IMR-90 (cell line): ENCODE measurements around the gene ROBO1. TPM values are rescaled to one million over a fixed set of nuclear protein-coding genes. Genes with fewer than 3 reads are reported as not detected.

Source experiments
- ATAC-seq: fragments of 200-7000 bp; cut with Tn5 transposase; 2 replicates; pipeline ENCODE4 v1.9.1; 2020; ENCODE audit warnings: low read depth, mild to moderate bottlenecking, moderate library complexity
- BruUV-seq: library from RNA; stranded (reverse); fragments of 400-500 nt; replicated peaks from 2 replicates; lab custom pipeline; 2021; lab: Mats Ljungman, UMichigan
- CTCF ChIA-PET: fragments of 300-600 bp; formaldehyde crosslinking; extraction: SDS; loops from one replicate; lab custom pipeline; 2021; ENCODE audit warnings: antibody characterized with exemption; lab: Yijun Ruan, JAX
- POLR2A ChIA-PET: fragments of 300-600 bp; sonication (Branson Sonifier 250); formaldehyde crosslinking; loops from one replicate; lab custom pipeline; 2022; ENCODE audit warnings: antibody characterized with exemption; ENCODE audit not compliant: unreplicated experiment; lab: Charles Lee
- DNase-seq: peaks from one replicate; pipeline ENCODE4 v3.0.0; 2013
- H2AFZ ChIP-seq: replicated peaks from 2 replicates; pipeline ENCODE3; 2013; ENCODE audit warnings: low read length, mild to moderate bottlenecking; ENCODE audit not compliant: poor library complexity
- H2AK5ac ChIP-seq: 2 replicates; pipeline ENCODE4 v1.6.1; 2013; ENCODE audit warnings: low read depth, low read length, inconsistent platforms
- H2AK9ac ChIP-seq: replicated peaks from 2 replicates; pipeline ENCODE3; 2013; ENCODE audit warnings: mild to moderate bottlenecking, low read depth, low read length, moderate library complexity; ENCODE audit not compliant: poor library complexity
- H2BK120ac ChIP-seq: 2 replicates; pipeline ENCODE4 v1.6.1; 2013; ENCODE audit warnings: low read depth, low read length, inconsistent platforms
- H2BK15ac ChIP-seq: 3 replicates; pipeline ENCODE4 v1.6.1; 2013; ENCODE audit warnings: low read depth, low read length, inconsistent platforms
- H2BK20ac ChIP-seq: 2 replicates; pipeline ENCODE4 v1.6.1; 2013; ENCODE audit warnings: low read depth, mild to moderate bottlenecking, inconsistent platforms, low read length, moderate library complexity
- H2BK5ac ChIP-seq: 2 replicates; pipeline ENCODE4 v1.6.1; 2013; ENCODE audit warnings: mild to moderate bottlenecking, low read depth, low read length, inconsistent platforms; ENCODE audit not compliant: poor library complexity, severe bottlenecking
- H3K14ac ChIP-seq: replicated peaks from 2 replicates; pipeline ENCODE4 v1.6.1; 2013; ENCODE audit warnings: low read depth, low read length, inconsistent platforms
- H3K18ac ChIP-seq: 2 replicates; pipeline ENCODE4 v1.6.1; 2013; ENCODE audit warnings: low read depth, low read length, control low read depth
- H3K23ac ChIP-seq: 2 replicates; pipeline ENCODE4 v1.6.1; 2013; ENCODE audit warnings: low read depth, low read length, inconsistent platforms
- H3K27ac ChIP-seq: 2 replicates; pipeline ENCODE4 v1.5.1; 2013; ENCODE audit warnings: mild to moderate bottlenecking, control low read depth, low read length; ENCODE audit not compliant: insufficient read depth
- H3K27me3 ChIP-seq: 2 replicates; pipeline ENCODE4 v1.6.1; 2013; ENCODE audit warnings: low read length; ENCODE audit not compliant: control insufficient read depth, insufficient read depth
- H3K36me3 ChIP-seq: 2 replicates; pipeline ENCODE4 v1.6.1; 2013; ENCODE audit warnings: low read length, mixed read lengths; ENCODE audit not compliant: control insufficient read depth, insufficient read depth
- H3K4ac ChIP-seq: 2 replicates; pipeline ENCODE4 v1.6.1; 2013; ENCODE audit warnings: low read depth, low read length, inconsistent platforms
- H3K4me1 ChIP-seq: 2 replicates; pipeline ENCODE4 v1.6.1; 2013; ENCODE audit warnings: low read length, mixed read lengths; ENCODE audit not compliant: control insufficient read depth, insufficient read depth
- H3K4me2 ChIP-seq: 2 replicates; pipeline ENCODE4 v1.6.1; 2013; ENCODE audit warnings: low read depth, mild to moderate bottlenecking, control low read depth, low read length, moderate library complexity
- H3K4me3 ChIP-seq: 2 replicates; pipeline ENCODE4 v1.5.1; 2013; ENCODE audit warnings: low read depth, mild to moderate bottlenecking, control low read depth, low read length, moderate library complexity; ENCODE audit not compliant: insufficient read depth
- H3K56ac ChIP-seq: 2 replicates; pipeline ENCODE4 v1.6.1; 2013; ENCODE audit warnings: low read length, inconsistent platforms; ENCODE audit not compliant: insufficient read depth; ENCODE audit errors: extremely low read depth
- H3K79me1 ChIP-seq, 2 experiments: 2 replicates each; pipeline ENCODE4 v1.6.1; 2013; ENCODE audit warnings: low read length in 2 of 2, inconsistent platforms in 1 of 2, low read depth in 1 of 2
- H3K9ac ChIP-seq: 2 replicates; pipeline ENCODE4 v1.6.1; 2013; ENCODE audit warnings: low read depth, low read length, control low read depth
- H3K9me1 ChIP-seq: 2 replicates; pipeline ENCODE4 v1.6.1; 2013; ENCODE audit warnings: low read length, inconsistent platforms; ENCODE audit not compliant: insufficient read depth
- H3K9me3 ChIP-seq: 2 replicates; pipeline ENCODE4 v1.6.1; 2013; ENCODE audit warnings: low read length; ENCODE audit not compliant: control insufficient read depth, insufficient read depth
- H4K20me1 ChIP-seq: 2 replicates; pipeline ENCODE4 v1.6.1; 2013; ENCODE audit warnings: low read length, inconsistent platforms; ENCODE audit not compliant: insufficient read depth
- H4K5ac ChIP-seq: 2 replicates; pipeline ENCODE4 v1.6.1; 2013; ENCODE audit warnings: mild to moderate bottlenecking, low read depth, low read length, control low read depth
- H4K8ac ChIP-seq, 2 experiments: 2 replicates each; pipeline ENCODE4 v1.6.1; 2013; ENCODE audit warnings: low read depth in 2 of 2, low read length in 2 of 2, control low read depth in 1 of 2, inconsistent platforms in 1 of 2
- H4K91ac ChIP-seq: 2 replicates; pipeline ENCODE4 v1.6.1; 2013; ENCODE audit warnings: low read depth, low read length, inconsistent platforms; ENCODE audit not compliant: insufficient read depth
- BHLHE40 ChIP-seq: fragments of 150-350 bp; IDR thresholded peaks from 2 replicates; pipeline ENCODE4 v1.6.1; 2016; ENCODE audit warnings: mild to moderate bottlenecking, low read depth, low read length
- CHD1 ChIP-seq: IDR thresholded peaks from 2 replicates; pipeline ENCODE4 v1.6.1; 2012; ENCODE audit warnings: low read depth, low read length, improper control_type of control experiment
- CTCF ChIP-seq: conservative IDR thresholded peaks from 2 replicates; pipeline ENCODE4 v1.5.1; 2012; ENCODE audit warnings: mild to moderate bottlenecking, low read depth, low read length, improper control_type of control experiment
- ELK1 ChIP-seq: fragments of 150-350 bp; IDR thresholded peaks from 2 replicates; pipeline ENCODE4 v1.6.1; 2016; ENCODE audit warnings: low read depth, mild to moderate bottlenecking, low read length, moderate library complexity, borderline replicate concordance
- MAFK ChIP-seq: IDR thresholded peaks from 2 replicates; pipeline ENCODE4 v1.6.1; 2012; ENCODE audit warnings: low read depth, low read length, improper control_type of control experiment
- MAZ ChIP-seq: IDR thresholded peaks from 2 replicates; pipeline ENCODE4 v1.6.1; 2012; ENCODE audit warnings: low read depth, mild to moderate bottlenecking, low read length, improper control_type of control experiment, moderate library complexity, borderline replicate concordance
- NFE2L2 ChIP-seq: fragments of 150-350 bp; IDR thresholded peaks from 2 replicates; pipeline ENCODE4 v1.6.1; 2016; ENCODE audit warnings: low read depth, mild to moderate bottlenecking, low read length
- POLR2A ChIP-seq: IDR thresholded peaks from 2 replicates; pipeline ENCODE4 v1.6.1; 2012; ENCODE audit warnings: mild to moderate bottlenecking, low read depth, low read length
- RCOR1 ChIP-seq: IDR thresholded peaks from 2 replicates; pipeline ENCODE4 v1.6.1; 2012; ENCODE audit warnings: mild to moderate bottlenecking, low read length, improper control_type of control experiment; ENCODE audit not compliant: insufficient replicate concordance
- SMC3 ChIP-seq: fragments of 150-350 bp; IDR thresholded peaks from 2 replicates; pipeline ENCODE4 v1.6.1; 2016; ENCODE audit warnings: low read depth, mild to moderate bottlenecking, antibody characterized with exemption, low read length, moderate library complexity
- USF2 ChIP-seq: fragments of 150-350 bp; IDR thresholded peaks from 2 replicates; pipeline ENCODE4 v1.6.1; 2017; ENCODE audit warnings: mild to moderate bottlenecking, antibody characterized with exemption, low read length, low read depth
- whole genome bisulfite sequencing, 2 experiments: methylation state at CpG; one replicate each; pipeline versions ENCODE4 v1.1.5 to v1.1.7; 2013; ENCODE audit warnings: missing lambda C conversion rate in 2 of 2; ENCODE audit not compliant: insufficient read length in 1 of 2; ENCODE audit errors: extremely low coverage in 2 of 2; 5-methylcytosine and 5-hydroxymethylcytosine counted together
- dilution Hi-C: fragments of 300-500 bp; cut with HindIII; formaldehyde crosslinking; loops from one replicate; pipeline ENCODE4 v1.14.3; 2018; ENCODE audit warnings: low sequenced_read_pairs; ENCODE audit not compliant: unreplicated experiment
- in situ Hi-C: fragments of 300-500 bp; cut with MboI; formaldehyde crosslinking; loops from 3 replicates; pipeline ENCODE4 v1.14.3; 2019; ENCODE audit warnings: low sequenced_read_pairs, inconsistent platforms, mixed read lengths
- intact Hi-C: fragments of 100-400 bp; cut with micrococcal nuclease; formaldehyde crosslinking; loops from 2 replicates; pipeline ENCODE4 v1.10.0; 2022
- polyA plus RNA-seq, 3 experiments: library from polyadenylated mRNA; depleted of rRNA; stranded (reverse); fragments of >200 nt; gene quantifications; 2 replicates each; pipeline ENCODE4 v1.2.3, GENCODE V29; 2012; ENCODE audit warnings: low replicate concordance in 1 of 3
- total RNA-seq: library from RNA; depleted of rRNA; stranded (reverse); fragments of >200 nt; gene quantifications from 2 replicates; pipeline ENCODE4 v1.2.3, GENCODE V29; 2012

Gene ROBO1
- total and polyA plus RNA-seq, 2 of the 4 experiments (the other 2 are of a cell fraction) = 24.1 to 53.9 TPM

- Histone ChIP-seq H3K23ac (no peak overlapping the region), H3K9ac (no peak overlapping the region), H3K18ac (no peak overlapping the region), H3K14ac (no peak overlapping the region), H2AK5ac (no peak overlapping the region), H3K4me3 (no peak overlapping the region), H3K4ac (no peak overlapping the region), H4K8ac (no peak overlapping the region), H3K36me3 (no peaks in the 10 kb centered on the region), H4K91ac (no peak overlapping the region), H2BK5ac (no peak overlapping the region), H4K20me1 (no peaks in the 10 kb centered on the region), H3K4me1 (peaks cover 1% of the 10 kb centered on the region; the same call in 1 of the 2 replicates), H2BK15ac (no peak overlapping the region), H2BK120ac (no peak overlapping the region), H3K27ac (no peak overlapping the region), H2BK20ac (no peak overlapping the region), H3K9me1 (no peaks in the 10 kb centered on the region), H3K79me1 (no peaks in the 10 kb centered on the region), H3K56ac (no peak overlapping the region), H4K5ac (no peak overlapping the region), H3K9me3 (no peaks in the 10 kb centered on the region), H2AK9ac (no peak overlapping the region), H3K4me2 (no peak overlapping the region), H3K27me3 (no peaks in the 10 kb centered on the region), H2AFZ (no peak overlapping the region)
- DNase-seq (no peak), ATAC-seq (no peak)
- no TSS peak for BruUV-seq
- in situ Hi-C loops (no loop called here), dilution Hi-C loops (no loop called here), intact Hi-C loops (no loop called here)
- no peak for TF ChIP-seq MAFK
- TF ChIP-seq ELK1 = no peak
- no peak for TF ChIP-seq BHLHE40
- no peak for TF ChIP-seq POLR2A
- TF ChIP-seq USF2 = no peak
- no peak for TF ChIP-seq SMC3
- no peak for TF ChIP-seq MAZ
- no peak for TF ChIP-seq CTCF
- TF ChIP-seq NFE2L2 = no peak
- no peak for TF ChIP-seq CHD1
- no peak for TF ChIP-seq RCOR1
- ChIA-PET POLR2A (no interaction called here), CTCF (no interaction called here)
- no CpG with 5 or more reads among the region's 1 CpG for WGBS, 2 experiments
Observed at GRCh38 chr3:78732471-78732870, 1035.3 kb downstream of the ROBO1 start.
